Measurements from ENCODE around the gene MRPL28.

- TF ChIP-seq CTCF (conservative IDR thresholded peaks at IDR 0.05 in 1 of 2, IDR thresholded peaks at IDR 0.05 in 1 of 2; ENCODE audit: low read depth in 1 of 2, low read length in 2 of 2), result no peak
- no peak for TF ChIP-seq EZH2 (IDR thresholded peaks at IDR 0.05; ENCODE audit: low read length, missing control alignments)
Measured at GRCh38 chr16:404971-405486, 34.7 kb upstream of the MRPL28 start.

Data from fibroblast of lung (primary cell).